DMS53 (cell line): ENCODE data around the gene EHBP1L1.
A peak's percentile ranks its signal among the peaks of the same experiment; 100 is the strongest.
"Not testable (repeated sequence)": the region's sequence is repeated elsewhere in the genome, so short reads cannot be mapped to it uniquely, and the experiment has no call there.

Experiments
- DNase-seq: peaks from one replicate; lab custom pipeline; 2025; lab: John Stamatoyannopoulos, UW

The EHBP1L1 gene

DNA sequence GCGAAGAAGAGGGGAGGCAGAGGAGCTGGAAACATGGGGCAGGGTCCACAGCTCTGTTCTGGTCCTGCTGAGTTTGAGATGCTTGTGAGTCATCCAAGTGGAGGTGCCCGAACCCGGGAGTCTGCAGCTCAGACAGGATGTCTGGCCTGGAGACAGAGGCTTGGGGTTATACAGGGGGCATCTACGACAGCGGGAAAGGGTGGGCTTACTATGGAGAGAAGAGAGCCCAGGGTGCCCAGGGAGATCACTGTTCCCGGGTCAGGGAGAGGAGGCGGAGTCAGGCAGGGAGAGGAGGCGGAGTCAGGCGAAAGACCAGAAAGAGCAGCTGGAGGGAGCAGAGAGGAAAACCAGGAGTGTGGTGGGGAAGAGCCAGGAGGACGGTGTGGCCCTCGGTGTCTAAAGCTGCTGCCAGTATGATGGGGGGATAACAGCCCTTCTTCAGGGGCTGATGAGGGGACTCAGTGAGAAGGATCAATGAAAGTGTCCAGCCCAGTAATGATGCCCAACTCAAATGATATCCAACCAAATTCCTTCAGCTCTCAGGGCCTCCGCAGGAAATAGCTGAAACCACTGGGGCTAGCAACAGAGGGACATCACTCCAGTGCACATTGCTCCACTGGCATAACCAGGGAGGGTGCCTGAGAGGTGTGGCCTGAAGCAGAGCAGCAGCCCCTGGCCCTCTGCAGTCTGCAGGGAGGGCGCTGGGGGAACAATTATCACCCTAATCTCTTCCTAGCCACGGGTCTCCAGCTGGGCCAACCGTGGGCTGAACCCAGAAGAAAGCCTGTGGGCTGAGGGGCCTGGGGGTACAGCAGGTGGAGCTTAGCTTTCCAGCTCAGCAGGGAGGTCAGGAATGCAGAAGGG lies 15.1 kb upstream of the EHBP1L1 start:
- peak; percentile 63 for DNase-seq

DNA sequence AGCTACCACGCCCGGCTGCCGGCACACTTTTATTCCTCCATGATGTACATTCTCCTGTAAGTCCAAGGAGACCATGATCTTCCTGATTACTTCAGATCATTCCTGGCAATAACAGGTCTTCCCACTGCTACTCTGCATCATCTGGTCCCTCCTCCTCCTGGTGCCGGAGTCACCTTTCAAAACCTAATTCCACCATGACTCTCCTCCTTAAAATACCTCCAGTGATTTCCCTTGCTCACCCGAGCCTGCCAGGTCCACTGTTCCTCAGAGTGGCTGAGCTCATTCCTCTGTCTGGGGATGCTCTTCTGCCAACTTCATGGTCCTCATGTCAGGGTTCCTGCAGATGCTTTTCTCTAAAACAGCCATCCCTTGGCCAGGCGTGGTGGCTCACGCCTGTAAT lies 13.8 kb upstream of the EHBP1L1 start:
- DNase-seq: no peak

DNA sequence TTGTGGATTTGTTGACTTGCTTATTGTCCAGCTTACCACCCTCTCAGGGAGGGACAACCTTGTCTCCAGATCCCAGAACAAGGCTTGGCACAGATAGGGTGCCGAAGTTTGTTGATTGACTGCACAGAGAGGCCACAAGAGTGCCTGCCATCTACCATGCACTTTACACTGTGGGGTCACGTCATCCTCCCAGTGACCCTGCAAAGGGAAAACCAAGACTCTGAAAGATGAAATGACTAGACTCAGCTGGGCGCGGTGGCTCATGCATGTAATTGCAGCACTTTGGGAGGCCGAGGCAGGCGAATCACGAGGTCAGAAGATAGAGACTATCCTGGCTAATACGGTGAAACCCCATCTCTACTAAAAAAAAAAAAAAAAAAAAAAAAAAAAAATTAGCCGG lies 13.1 kb upstream of the EHBP1L1 start:
- no peak for DNase-seq

DNA sequence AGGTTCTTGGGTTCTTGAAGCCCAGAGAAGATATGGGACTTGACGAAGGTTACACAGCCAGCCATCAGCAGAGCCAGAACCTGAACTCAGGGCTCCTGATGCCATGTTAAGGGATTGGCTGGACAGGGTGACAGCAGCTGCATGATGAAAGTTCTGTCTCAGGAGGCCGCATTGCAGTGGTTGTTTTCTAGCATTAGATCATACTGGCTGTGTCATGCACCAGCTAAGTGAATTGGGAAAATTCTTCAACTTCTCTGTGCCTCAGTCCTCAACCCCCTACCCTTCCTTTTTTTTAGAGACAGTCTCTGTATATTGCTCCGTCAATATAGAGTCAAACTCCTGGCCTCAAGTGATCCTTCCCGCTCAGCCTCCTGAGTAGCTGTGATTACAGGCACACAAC lies 12.3 kb upstream of the EHBP1L1 start:
- no peak for DNase-seq

DNA sequence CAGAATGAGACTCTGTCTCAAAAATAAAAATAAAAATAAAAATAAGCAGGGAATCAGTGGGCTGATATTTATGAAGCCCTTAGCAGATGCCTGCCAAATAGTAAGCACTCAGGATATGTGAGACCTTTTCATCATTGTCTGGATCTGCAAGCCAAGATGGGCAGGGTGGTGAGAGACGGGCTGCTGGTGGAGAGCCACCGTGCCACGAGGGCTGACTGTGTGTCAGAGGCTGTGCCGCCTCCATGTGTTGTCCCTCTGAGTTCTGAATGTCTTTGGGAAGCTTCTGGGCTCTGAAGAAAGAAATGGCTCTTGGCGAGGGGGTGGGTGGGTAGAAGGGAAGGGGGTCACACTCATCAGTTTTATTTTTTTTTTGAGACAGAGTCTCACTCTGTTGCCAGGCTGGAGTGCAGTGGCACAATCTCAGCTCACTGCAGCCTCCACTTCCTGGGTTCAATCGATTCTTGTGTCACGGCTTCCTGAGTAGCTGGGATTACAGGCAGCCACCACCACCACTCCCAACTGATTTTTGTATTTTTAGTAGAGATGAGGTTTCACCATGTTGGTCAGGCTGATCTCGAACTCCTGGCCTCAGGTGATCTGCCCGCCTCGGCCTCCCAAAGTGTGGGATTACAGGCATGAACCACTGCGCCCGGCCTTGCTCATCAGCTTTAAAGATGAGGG lies 10.8 kb upstream of the EHBP1L1 start:
- DNase-seq: not testable (repeated sequence)

DNA sequence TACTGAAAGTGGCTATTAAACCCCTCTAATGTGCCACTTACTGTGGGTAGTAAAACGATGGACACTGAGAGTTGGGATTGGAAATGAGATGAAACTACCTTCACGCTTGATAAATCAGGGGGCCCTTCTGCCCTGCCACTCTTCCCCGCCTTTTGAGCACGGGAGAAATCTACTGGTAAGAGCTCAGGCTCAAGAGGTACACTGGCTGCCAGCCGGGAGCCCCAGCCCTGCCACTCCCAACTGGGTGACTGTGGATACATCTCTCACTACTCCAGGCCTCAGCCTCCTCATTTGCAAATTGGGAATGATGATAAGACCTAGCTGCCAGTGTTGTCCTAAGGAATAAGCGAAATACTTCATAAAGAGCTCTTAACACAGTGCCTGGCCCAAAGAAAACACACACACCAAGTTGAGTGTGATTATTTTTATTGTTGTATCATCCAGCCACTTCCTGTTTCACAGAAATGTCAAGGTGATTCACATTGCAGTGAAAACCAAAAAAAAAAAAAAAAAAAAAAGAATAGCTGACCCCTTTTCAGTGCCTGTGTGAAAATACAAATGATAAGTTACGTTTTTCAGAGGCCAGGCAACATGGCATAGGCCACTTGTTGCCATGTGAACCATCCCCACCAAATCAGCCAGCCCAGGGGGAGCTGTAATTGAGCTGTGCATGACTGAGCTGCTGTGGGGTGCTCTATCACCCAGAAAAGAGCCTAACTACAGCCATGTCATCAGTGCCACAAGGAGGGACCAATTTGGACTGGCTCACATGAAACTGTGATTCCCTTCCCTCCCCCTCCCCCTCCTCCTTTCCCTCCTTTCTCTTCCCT lies 10.0 kb upstream of the EHBP1L1 start:
- no peak for DNase-seq

DNA sequence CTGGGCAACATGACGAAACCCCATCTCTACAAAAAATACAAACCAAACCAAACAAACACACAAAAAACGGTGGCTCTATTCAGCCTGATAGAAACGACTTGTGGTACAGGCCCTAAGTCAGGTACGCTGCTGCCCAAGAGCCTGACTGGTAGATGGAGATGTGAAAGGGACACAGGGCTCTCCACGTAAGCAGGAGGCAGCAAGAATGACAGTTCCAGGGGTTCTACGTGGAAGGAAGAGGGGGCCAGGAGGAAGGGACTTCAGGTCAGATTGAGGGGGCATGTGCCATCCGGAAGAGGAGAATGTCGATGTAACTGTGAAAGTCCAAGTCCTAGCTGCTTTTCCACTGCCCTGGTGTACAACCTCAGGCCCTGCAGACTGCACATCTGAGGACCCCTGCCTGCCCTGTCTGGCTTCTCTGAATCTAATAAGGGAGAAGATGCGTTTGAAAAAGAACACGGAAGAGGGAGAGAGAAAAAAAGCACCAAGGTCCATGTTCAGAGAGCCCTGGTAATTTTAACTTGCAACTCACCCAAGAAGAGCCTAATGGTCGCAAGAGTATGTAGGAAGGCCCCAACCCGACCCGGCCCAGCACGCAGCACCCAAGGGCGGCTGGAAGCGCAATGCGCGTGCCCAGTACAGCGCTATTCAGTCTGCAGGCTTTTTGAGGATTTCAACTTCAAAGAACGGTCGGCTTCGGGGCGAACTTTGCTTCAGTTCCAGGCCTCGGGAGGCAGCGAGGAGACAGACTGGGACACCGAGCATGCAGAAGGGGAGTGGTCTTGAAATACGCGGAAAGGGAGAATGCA lies 6.5 kb upstream of the EHBP1L1 start:
- DNase-seq: peak; percentile 85

DNA sequence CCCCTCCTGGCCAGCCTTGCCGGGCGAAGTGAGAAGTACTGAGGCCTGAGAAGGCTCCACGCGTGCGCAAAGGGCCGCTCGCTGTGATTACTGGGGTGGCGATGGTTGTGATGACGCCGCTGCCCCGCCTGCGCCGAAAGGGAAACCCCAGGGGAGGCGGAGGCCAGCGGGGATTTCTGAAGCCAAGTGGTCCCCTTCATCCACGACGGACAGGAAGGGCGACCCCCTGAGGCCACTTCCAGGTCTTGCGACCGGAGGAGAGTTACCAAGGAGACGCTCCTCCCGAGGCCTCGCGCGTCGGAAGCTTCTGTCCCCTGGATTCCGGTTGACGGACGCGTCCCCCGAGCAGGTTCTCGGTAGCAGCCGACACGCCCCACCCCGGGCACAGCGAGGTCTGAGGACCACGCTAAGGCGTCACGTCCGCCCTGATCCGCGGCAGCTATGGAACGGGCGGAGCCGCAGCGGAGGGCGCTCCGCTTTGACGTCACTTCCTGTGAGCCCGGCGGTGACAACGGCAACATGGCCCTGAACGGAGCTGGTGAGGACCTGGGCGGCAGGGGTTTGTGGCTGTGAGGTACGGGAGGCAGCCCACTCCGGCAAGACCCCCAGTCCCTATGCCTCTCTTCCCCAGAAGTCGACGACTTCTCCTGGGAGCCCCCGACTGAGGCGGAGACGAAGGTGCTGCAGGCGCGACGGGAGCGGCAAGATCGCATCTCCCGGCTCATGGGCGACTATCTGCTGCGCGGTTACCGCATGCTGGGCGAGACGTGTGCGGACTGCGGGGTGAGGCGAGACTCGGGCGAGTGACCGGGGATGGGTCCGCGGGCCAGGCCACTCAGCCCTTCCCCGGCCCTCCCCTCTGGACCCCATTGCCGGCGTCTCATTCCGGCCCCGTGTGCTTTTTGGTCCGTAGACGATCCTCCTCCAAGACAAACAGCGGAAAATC lies 5.6 kb upstream of the EHBP1L1 start, which contains the start of gene ZNRD2:
TSS of gene ZNRD2 (plus strand) at position 505 of the 946 bp plus-strand sequence. CDS start at position 520, 15 bp downstream.
- peak; percentile 99 for DNase-seq

DNA sequence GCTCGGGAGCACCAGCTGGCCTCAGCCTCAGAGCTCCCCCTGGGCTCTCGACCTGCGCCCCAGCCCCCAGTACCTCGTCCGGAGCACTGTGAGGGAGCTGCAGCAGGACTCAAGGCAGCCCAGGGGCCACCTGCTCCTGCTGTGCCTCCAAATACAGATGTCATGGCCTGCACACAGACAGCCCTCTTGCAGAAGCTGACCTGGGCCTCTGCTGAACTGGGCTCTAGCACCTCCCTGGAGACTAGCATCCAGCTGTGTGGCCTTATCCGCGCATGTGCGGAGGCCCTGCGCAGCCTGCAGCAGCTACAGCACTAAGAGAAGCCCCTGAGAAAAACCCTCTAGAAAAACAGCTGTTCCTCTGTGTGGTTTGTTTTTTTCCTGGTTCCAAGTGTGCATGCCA lies 4.4 kb upstream of the EHBP1L1 start:
- peak; percentile 63 for DNase-seq

DNA sequence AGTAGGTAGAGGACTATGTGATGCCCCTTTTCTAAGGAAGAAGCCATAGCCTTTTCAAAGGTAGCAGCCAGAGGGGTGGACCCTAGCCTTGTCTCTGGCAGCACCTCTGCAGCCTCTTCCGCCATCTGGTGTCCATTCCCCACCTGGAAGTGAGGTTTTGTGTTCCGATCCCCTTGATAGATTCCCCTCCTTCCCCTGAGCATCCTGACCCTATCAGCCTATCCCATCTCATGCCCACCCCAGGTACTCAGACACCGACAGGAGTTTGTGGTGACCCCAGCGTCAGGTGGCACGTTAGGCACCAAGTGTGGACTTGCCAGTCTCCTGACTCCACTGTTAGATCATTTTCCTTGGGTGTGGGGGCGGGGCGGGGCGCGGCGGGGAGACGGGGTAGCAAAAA lies 3.9 kb upstream of the EHBP1L1 start:
- peak; percentile 87 for DNase-seq

DNA sequence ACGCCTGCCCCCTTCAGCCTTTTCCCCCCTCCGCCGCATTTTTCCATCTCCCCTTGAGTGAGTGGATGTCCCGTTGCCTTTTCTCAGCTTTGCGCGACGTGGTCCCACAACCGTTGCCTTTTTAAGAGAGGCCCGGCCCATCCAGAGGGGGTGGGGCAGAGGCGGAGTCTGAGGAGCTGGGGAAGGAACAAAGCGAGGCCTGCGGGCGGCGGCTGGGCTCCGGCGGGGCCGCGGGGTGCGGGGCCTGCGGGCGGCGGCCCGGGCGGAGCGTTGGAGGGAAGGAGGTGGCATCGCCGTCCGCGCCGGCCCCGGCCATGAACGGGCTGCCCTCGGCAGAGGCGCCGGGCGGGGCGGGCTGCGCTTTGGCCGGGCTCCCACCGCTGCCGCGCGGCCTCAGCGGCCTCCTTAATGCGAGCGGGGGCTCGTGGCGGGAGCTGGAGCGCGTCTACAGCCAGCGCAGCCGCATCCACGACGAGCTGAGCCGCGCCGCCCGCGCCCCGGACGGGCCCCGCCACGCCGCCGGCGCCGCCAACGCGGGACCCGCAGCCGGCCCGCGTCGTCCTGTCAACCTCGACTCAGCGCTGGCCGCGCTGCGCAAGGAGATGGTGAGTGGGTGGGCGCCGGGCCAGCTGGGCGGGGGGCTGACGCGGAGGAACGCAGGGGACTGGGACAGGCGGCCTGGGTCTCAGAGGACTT lies 3.3 kb upstream of the EHBP1L1 start, which contains the start of gene FAM89B:
TSS of gene FAM89B (plus strand) at position 183 of the 696 bp plus-strand sequence. CDS start at position 315, 132 bp downstream.
- peak; percentile 91 for DNase-seq

DNA sequence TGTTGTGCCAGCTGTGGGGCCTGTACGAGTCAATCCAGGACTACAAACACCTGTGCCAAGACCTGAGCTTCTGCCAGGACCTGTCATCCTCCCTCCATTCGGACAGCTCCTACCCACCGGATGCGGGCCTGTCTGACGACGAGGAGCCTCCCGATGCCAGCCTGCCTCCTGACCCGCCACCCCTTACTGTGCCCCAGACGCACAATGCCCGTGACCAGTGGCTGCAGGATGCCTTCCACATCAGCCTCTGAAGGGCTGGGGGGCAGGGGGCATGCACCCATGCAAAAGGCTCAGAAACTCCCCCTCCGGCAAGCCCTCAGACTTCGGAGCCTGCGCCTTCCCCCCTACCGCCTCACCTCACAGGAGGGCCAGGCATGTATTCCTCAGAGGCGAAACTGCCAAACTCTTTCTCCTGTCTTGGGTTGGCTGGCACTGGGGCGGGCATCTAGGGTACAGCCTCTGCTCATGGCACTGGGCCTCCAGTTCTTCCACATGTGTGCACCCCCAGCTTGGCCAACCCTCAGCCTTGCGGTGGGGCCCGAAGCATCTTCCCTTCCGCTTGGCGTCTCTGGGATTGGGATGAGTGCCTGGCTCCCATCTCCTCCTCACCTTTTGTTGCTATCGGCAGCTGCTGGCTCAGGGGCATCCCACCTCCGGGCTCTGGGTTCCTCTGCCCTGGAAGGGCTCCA lies 2.3 kb upstream of the EHBP1L1 start:
- peak; percentile 43 for DNase-seq

DNA sequence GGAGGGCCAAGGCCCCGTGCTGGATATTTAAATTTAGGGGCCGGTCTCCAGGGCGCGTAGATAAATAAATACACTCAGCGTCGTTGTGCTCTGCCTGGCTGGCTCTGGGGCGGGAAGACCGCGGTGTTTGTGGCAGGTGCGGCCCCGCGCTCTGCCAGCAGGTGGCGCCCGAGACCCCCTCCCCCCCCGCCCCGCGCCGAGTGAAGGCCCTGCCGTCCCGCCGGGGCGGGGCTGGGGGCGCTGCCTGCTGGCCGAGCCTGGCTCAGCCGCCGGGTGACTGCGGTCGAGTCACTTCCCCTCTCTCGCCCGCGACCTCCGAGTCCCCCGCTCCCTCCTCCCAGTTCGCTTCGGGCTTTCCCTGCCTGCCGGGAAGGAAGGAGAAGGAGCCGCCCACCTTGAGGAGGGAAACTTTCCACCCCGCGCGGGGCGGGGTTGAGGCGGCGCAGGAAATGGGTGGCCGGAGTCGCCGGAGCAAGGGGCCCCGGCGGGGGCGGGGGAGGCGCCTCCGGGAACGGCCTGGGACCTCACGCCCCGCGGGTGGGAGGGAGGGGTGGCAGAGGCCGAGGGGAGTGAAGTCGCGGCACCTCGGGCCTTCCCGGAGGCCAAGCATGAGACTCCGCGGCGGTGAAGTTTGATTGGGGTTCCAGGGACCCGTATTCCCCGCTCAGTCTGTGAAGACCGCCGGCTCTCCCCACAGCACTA lies 1.6 kb upstream of the EHBP1L1 start:
- peak; percentile 94 for DNase-seq

DNA sequence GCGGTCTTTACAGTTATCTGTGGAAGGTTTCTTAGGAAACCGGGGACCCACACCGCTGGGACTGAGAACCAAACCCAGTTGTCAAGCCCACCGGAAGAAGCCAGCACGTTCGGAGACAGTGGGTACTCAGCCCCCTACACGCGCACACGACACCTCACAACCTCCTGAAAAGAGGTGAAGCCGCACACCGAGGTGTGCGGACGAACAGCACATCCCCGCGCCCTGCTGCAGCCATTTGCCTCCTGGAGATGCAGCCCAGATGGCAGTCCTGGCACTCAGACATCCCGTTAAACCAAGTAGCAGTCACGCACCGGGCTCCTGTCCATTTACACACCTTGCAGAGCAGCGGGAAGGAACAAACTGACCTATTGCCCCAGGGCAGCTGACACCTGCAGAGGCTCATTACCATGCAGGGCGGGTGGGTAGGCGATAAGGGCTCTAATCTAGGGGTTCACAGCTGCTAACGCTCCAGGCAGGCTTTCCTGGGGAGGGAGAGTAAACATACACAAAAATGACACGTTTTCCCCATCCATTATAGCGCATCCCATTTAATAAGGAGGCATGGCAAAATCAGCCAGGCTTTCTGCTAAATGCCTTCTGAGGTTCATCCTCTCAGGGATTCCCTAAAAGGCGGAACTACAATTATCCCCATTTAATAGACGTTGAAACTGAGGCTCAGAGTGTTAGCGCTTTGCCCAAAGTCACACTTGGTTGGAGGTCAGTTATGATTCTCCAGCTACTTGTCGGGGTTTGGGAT lies 864 bp upstream of the EHBP1L1 start:
- peak; percentile 83 for DNase-seq

DNA sequence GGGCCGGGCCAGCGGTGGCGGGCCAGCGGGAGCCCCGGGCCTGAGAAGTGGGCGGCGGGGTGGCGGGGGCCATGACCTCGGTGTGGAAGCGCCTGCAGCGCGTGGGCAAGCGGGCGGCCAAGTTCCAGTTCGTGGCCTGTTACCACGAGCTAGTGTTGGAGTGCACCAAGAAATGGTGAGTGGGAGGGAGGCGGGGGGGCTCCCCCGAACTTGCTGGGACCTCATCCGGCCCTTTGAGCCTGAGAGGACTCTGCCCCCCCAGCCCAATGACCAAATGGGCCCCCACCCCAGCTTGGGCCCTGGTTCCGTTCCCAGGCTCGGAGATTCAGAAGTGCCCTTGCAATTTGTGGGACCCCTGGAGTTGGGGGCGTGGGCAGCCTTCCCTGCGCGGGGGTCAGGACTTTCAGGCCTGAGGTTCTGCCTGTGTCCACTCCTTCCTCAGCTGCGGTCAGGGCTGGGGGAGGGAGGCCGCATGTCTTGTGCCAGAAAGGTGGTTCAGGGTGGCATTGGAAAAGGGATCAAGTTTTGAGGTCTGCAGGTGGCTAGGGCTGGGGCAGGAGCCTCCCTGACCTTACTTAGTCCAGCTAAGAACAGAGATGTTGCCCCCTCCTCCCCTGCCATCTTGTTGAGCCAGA lies 496 bp downstream of the EHBP1L1 start:
- DNase-seq: no peak

DNA sequence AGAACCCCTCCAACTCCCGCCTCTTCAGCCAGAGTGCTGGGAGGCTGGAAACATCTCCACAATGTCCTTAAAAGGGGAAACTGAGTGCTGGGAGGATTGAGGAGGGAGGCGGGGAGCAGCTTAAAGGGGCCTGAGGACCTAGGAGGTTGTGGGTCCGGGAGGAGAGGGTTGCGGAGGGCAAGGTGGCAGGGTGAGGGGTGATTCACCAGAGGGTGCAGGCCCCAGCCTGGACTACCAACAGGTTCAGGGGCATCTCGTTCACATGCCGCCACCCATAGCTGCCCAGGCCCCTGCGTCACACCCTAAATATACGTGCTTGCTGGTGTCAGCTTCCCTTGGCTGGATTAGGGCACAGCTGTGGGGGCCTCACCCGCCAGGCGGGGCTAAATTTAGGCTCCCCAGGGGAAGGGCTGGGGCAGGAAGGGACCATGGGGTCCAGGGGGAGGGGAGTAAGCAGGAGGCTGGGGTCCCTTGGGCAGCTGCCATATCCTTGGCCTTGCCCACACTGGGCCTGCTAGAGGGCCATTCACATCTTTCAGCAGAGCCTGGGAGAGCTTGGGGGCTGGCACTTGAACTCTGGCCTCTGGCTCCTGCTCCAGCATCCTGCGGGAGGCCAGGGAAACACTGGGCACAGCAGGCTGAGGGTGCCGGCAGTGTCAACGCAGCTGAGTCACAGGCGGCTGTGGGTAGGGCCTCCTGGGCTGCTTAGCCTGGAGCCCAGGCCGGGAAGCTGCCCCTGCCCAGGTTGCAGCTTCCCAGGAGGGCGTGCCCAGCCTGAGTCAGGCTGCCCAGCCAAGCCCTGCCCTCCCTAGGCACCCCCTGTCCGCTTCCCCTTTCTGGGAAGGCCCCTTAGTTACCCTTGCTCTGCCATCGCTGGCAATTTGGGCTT lies 1.3 kb downstream of the EHBP1L1 start:
- DNase-seq: peak; percentile 90
